ENCODE measurements around the gene CBARP.

DNA sequence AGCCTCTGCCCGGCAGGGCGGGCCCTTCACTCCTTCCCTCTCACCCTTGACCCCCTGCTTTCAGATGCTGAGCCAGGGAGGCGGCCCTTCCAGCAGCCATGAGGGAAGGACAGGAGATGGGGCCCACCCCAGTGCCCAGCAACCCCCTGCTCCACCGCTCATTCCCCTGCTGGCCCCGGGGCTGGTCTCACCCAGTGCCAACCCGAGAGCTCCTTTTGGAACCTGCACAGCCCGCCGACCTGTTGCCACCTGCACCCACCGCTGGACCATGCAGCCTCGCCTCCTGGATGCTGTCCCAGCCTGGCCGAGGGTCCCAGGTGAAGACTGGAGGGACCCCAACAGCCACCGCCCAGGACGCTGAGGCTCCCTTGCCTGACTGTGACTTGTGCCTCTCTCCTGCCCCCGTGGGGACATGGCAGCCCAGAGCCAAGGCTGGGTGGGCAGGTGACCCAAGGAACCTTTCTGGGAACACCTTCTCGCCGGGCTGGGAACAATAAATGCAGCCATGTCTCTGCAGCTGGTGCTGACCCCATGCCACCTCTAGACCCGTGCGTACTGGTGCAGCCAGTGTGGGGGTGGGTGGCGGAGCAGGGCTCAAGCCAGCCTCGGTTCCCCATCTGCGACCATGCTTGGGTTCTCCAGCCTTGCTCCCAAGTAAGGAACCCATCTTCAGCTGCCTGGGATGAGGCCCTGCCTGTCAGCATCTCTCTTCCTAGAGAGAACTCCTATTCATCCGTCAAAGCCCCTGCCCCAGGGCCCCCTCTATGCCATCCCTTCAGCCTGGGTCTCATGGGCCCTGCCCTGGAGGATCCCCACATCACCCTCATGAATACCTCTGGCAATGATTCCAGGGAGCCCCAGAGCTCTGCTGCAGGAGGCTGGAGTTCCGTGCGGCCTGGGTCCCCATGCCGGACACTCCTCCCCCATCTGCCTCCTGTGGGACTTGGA, 41.2 kb upstream of the CBARP start:
- no peak for TF ChIP-seq EZH2phosphoT487 (IDR thresholded peaks at IDR 0.05; ENCODE audit: borderline replicate concordance, low read depth, low read length)
- TF ChIP-seq, protein P1, sequence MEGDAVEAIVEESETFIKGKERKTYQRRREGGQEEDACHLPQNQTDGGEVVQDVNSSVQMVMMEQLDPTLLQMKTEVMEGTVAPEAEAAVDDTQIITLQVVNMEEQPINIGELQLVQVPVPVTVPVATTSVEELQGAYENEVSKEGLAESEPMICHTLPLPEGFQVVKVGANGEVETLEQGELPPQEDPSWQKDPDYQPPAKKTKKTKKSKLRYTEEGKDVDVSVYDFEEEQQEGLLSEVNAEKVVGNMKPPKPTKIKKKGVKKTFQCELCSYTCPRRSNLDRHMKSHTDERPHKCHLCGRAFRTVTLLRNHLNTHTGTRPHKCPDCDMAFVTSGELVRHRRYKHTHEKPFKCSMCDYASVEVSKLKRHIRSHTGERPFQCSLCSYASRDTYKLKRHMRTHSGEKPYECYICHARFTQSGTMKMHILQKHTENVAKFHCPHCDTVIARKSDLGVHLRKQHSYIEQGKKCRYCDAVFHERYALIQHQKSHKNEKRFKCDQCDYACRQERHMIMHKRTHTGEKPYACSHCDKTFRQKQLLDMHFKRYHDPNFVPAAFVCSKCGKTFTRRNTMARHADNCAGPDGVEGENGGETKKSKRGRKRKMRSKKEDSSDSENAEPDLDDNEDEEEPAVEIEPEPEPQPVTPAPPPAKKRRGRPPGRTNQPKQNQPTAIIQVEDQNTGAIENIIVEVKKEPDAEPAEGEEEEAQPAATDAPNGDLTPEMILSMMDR (conservative IDR thresholded peaks at IDR 0.05; ENCODE audit: low read length) = no peak

Measured in OCI-LY7 (cell line).